ENCODE measurements around the gene CCDC92B. TPM values are rescaled to one million over a fixed set of nuclear protein-coding genes. Genes with fewer than 3 reads are reported as not detected.

CCDC92B gene
- total RNA-seq, 1 donor from 2014 or later, result 0.10 TPM

DNA sequence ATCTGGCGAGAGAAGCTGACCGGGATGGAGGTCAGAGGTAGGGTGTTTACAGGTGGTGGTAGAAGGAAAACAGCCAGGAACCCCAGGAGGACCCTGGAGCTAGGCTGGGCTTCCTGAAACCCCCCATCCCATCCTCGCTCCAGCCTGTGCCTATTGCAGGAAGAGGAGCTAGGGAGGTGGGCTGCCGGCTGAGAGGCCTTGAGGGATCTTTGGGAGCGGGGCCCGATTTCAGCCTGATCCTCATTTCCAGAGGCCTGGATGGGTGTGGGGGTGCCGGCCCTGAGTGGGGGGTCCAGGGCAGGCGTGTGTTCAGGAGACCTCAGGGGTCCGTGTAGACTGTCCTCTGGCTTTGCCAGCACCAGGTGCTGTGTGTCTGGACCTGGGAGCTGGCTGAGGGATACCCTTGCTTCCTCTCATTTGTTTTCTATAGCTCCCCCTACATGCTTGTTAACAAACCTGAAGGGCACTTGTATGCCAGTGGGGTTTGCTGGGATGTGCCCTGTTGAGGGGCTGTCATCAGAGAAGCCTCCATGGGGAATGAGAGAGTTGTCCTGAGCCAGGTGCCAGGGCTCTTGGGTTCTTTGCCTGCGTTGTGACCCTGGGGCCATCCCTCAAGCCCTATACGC lies 27.9 kb upstream of the CCDC92B start:
- no peak for DNase-seq

DNA sequence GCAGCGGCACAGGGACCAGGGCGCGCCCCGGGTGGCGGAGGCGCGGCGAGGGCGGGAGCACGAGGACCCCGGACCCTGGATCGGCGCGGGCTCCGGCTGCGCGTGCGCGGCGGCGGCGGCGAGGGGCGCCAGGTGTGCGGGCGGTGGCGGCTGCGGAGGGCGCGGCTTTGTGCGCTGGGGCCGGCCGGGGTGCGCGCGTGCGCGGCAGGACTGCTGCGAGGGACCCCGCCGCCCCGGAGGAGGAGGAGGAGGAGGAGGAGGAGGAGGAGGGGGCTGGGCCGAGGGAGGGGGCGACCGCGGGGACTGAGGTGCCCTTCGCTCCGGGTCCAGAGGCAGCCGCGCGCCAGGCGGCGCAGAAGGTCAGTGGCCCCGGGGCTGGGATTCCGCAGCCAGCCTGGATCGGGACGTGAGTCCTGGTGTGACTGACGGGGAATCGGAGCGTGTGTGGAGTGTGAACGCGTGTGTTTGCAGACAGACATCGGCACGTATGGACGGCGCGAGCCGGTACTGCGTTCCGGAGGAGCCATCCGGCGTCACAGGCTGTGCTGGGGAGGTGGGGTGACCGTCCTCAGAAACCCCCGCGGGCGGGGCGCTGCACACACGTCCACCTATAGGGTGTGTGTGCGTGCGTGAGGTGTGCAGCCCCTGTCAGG lies 27.3 kb upstream of the CCDC92B start:
- DNase-seq, result no peak

DNA sequence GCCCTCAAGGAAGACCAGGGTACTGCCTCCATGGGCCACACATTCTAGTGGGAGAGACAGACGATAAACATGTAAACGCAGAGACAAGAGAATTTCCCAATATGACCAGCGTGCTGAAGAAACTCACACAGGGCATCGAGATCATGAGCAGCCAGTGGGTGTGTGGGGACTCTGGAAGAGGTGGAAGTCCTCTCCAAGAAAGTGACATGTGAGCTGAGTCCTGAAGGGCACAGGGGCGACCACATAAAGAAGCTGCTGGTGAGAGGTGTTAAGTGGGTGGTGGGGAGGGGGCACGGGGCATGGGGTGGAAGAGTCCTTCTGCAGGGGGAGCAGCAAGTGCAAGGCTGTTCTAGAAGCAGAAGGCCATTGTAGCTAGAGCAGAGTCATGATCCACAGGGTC lies 25.8 kb upstream of the CCDC92B start:
- DNase-seq, result no peak

DNA sequence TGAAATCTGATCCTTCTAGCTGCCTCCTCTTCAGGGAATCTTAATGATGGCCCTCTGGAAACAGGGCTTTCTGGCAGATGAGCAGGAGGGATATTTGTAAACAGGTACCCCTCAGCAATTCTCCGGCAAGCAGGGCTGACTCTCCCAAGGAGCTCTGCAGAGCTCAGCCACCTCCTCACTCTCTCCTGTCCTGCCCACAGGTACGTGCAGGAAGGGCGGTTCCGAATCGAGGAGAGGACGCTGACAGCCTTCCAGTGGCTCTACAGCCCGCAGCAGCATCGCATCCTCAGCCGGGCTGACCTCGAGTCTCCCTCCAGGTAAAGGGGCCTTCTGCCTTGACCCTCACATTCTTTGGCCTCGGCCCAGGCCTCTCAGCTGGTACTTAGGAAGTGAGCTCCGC lies 20.7 kb upstream of the CCDC92B start:
- no peak for DNase-seq

DNA sequence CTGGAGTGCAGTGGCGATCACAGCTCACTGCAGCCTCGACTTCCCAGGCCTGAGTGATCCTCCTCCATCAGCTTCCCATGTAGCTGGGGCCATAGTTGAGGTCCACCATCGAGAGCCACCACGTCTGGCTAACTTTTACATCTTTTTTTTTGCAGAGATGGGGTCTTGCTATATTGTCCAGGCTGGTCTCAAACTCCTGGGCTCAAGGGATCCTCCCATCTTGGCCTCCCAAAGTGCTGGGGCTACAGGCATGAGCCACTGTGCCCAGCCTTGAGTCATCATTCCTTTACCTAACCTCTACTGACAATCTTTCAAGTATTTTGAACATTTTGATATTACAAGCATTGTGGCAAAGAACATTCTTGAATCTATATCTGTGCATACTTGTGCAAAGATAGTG lies 9.4 kb upstream of the CCDC92B start:
- no peak for DNase-seq

DNA sequence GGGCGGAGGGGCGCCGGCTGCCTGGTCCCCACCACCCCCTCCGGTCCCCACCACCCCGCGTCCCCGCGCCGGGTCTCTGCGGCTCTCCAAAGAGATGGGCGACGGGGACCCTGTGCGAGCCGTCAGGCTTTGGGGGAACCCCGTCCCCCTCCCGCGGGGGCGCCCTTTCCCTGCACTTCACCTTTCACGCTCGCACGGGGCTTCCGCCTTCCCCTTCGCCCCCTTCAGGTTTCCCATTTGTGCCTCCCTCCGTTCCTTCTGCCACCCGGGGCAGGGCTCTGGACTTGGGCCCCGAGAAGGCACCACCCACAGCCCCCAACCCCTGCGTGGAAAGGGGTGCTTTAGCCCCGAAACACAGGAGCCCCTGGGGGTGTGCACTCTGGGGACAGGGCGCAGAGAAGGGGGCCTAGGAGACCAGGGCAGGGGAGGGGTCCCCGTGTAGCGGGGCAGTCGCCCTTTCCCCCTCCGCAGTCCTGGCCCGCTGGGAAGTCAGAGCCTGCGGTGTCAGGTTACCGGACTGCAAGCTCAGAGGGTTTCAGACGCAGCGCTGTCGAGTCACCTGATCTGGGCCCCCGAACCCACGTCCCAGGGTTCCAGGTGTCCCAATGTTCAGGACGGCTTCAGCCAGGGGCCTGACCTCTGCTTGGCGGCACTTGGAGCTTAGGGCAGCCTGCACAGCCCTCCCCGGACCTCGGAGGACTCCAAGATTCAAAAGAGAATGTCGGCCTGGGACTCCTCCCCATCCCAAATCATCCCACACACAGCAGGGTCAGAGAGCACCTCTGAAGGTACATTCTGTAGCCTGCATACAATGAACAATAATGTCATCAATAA lies 6.7 kb upstream of the CCDC92B start:
- no peak for DNase-seq

DNA sequence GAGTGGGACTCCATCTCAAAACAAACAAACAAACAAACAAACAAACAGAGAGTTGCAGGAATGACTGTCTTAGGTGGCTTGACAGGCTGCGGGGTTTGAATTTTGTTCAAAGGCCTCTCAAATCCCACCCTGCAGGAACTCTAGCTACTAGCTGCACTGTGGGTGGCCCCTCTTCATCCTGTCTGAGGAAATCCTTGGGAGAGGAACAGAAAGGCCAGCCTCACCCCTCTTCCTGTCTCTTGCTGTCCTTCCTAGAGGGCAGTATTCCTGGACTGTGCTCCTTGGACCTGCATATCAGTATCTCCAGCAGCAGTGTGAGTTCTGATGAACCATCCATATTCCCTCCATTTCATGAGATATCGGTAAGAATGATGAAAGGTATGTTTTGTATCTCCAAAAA lies 2.0 kb upstream of the CCDC92B start:
- no peak for DNase-seq

DNA sequence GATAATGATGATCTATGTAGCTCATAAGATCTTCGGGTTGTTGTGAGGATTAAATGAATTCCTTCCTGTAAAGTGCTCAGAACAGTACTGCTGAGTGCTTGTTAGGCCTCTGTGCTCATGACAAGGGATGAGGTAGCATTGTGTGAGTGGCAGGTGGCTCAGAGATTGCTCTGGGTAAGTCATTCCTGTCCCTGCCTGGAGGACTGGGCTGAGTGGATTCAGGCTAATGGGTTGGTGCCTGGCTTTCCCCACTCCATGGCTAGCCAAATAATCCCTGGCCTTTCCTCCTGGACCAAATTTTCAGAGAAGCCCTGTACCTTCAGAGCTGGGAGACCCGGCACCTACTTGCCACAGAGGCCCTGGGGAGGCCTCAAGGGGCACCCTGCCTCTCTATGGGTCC lies 1.3 kb upstream of the CCDC92B start:
- no peak for DNase-seq

DNA sequence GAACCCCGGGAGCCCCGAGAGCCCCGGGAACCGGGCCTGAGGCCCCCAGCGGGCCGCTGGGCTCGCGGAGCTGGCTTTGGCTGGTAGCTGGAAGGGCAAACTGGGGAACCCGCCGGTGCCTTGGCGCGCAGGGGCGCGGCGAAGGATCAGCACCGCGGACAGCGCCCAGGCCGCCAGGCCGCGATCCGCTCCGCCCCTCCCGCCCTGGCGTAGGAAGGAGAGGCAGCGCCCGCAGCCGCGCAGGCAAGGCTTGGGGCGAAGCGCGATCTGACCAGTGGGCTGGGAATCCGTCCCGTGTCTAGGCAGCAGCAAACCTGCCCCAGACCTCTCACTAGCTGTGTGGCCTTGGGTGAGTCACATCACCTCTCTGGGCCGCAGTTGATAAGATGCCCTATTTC lies 331 bp upstream of the CCDC92B start:
- DNase-seq, result peak; percentile 44

DNA sequence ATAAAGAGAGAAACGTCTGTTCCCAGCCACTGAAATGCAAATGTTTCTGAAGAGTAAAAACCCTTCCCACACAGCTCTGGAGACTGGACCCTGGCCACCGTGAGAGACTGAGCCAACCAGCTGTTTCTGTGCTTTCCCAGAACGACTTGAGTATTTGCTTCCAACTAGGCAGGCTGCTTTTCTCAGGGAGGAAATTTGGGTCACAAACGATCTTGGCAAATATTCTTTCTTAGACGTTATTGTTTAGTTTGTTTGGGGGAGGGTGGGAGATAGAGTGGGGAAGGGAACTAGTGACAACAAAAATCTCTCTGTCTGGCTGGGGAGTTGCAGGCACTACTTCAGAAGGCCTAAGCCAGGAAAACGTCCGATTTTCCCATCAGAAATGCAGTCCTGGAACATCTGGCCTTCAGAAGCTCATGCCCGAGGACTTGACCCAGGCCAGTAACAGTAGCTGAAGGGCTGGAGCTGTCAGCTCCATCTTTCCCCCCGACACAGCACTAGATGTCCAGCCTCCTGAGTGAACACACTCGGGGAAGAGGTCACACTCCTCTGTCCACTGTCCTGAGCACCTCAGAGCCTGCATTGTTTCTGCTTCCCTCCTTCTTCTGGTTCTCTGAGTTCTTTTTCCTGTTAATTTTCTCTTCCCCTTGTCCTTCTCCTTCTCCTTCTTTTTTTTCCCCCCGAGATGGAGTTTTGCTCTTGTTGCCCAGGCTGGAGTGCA lies 4.0 kb downstream of the CCDC92B start:
- DNase-seq, result peak; percentile 31

DNA sequence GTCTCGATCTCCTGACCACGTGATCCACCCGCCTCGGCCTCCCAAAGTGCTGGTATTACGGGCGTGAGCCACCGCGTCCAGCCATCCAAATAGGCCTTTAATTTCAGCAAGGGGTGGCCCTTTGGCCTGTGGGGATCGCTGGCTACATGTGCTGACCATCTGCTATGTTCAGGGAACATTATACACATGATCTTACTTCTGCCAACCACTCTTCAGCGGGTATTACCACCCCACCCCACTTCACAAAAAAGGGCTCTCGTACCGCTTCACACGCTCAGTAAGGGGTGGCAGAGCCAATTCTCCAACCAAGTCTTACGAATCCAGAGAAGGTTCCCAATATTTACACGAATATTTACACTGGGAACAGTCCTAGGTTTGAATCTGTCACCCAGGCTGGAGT lies 11.8 kb downstream of the CCDC92B start:
- DNase-seq, result no peak

DNA sequence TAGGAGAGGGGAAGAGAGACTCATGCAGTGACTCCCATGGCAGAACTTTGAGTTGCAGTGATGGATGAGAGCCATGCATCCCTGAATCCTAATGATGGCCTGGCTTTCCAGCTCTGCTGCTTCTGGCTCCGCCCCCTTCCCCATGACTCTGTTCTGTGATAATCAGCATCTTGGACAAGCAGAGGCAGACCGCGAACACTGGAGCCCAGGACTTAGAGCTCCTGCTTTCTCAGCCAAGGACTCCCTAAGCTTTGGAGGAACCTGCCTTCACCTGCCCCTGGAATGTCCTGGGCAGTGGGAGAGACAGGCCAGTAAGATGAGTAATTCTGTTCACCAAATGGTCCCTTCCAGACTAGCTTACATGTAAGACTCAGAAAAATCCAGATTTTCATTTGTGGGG lies 12.5 kb downstream of the CCDC92B start:
- DNase-seq, result no peak

DNA sequence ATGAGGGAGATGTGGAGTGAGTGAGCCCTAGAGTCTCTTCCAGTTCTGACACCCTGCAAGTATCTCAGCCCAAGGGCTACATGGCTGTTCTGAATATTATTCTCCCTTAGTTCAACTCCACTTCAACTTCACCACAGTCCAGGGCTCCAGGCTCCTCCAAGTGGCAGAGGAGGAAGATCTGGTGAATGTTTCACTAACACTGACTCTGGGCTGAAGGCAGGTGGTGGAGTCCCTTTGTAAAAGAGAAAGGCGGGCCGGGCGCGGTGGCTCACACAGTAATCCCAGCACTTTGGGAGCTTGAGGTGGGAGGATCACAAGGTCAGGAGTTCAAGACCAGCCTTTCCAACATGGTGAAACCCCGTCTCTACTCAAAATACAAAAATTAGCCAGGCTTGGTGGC lies 13.6 kb downstream of the CCDC92B start:
- no peak for DNase-seq

DNA sequence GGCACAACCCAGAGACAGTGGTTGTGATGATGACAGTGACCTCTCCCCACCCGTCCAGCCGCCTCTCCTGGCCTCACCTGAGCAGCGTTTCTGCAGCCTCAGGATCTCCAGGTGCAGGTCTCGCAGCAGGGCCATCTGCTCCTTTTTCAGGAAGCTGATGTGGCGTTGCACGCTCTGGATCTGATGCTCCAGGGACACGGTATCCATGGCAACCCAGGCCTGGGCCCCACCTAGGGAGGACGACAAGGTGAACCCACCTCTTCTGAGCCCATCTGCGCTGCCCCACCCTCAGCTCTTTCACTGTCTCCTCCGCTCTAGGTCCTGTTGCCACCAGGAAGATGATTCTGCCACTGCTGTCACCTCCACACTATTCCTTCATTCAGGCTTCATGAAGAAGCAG lies 14.5 kb downstream of the CCDC92B start:
- no peak for DNase-seq

DNA sequence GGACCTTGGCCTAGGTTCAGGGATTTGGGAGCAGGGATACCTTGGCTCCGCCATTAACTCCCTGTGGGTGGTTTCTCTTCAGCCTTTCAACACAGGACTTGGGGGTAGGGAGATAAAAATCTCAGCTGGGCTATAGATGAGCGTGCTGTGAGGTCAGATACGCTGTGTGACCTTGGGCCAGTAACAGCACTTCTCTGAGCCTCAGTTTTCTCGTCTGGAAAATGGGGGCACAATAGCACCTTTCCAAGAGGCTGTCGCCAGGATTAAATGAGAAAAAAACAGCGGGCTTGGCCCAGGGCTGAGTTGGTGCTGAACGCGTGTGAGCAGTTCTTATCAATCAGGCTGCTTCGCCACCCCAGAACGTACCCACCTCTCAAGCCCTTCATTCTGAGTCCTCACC lies 17.6 kb downstream of the CCDC92B start:
- no peak for DNase-seq

DNA sequence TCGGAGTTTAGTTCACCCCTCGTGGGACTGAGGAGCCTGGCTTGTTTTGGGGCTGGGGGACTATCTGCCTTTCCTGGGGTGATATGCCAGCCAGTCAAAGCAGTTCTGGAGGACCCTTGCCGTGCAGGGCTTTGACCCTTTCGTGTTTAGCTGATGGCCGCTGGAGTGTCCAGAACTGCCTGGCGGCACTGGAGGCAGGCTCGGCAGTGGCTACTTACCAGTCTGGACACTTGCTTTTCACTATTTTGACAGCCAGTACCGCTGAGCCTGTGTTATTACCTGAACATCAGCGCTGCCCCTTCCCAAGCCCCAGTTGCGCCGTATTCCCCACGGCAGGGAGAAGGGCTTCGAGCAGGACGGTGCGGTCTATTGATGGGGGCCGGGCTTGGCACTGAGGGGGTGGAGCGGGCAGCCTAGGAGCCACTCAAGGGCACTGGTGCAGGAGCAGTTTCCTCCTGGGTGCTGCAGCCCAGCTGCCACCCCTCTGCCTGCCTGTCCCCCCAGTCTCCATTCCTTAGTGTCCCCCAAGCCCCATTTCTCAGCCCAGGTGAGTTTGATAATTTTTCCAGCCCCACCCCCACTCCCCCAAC lies 18.6 kb downstream of the CCDC92B start:
- DNase-seq, result no peak

DNA sequence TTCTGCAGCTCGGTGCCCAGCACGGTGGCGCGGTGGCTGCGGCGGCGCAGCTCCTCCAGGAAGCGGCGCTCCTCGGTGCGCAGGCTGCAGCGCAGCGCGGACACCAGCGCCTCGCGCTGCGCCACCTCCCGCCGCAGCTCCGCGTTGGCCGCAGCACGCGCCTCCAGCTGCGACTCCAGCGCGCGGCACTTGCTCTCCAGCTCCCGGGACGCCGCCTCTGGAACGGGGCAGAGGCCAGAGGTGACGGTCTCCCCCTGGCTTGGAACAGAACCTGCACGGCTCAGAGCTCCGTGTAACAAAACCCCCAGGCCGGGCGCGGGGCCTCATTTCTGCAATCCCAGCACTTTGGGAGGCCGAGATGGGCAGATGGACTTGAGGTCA lies 24.7 kb downstream of the CCDC92B start:
- no peak for DNase-seq

DNA sequence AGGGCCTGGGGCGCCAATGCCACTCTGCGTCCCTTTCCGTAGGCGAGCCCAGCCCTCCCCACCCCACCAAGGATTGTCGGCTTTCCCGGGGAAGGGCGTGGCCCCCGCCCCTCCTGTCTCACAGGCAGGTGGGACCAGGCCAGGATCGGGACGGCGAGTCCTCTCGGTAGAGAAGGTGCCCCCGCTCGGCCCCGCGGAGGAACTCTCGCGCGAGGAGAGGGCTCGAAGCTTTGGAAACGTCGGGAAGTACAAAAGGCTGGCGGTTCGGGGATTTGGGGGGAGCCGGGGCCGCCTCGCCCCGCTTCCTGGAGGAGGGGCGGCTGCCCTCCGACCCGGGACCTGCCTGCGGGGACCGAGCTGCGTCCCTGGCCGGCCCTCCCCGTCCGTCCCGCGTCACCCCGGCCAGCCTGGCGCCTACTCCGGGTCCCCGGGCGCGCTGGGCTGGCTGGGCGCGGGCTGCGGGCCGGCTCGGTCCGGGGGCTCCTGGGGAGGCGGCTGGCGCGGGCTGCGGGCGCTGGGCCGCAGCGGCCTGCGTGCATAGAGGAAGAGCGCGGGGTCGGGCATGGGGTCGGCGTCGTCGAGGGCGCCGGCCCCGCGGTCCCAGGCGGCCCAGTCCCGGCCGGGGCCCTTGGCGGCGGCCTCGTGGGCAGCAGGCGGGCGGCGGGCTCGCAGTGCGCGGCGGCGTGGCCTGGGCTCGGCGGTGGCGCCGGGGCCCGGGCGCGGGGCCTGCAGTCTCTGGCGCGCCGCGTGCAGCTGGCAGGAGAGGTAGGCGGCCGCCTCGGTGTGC lies 25.3 kb downstream of the CCDC92B start:
- DNase-seq, result peak; percentile 16

DNA sequence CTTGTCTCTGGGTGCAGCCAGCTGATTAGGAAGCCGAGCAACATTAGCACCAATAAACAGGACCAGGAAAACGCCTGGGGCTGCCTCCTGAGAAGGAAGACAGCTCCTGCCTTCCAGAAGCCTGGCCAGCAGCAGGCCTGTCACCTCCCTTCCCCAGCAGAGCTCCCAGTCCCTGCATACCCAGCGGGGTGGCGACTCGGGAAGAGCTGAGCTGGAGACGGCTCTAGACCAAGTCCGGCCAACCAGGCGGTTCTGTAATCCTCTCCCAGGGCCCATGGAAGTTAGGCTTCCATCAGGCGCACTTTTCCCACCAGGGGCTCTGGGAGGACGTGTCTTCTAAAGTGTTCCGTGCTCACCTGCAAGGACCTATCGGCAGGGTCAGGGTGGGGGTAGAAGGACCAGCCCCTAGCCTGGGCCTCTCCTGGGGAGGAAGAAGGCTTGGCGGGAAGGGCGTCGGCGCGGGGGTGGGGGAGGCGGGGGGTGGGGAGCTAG lies 25.9 kb downstream of the CCDC92B start:
- DNase-seq, result no peak

DNA sequence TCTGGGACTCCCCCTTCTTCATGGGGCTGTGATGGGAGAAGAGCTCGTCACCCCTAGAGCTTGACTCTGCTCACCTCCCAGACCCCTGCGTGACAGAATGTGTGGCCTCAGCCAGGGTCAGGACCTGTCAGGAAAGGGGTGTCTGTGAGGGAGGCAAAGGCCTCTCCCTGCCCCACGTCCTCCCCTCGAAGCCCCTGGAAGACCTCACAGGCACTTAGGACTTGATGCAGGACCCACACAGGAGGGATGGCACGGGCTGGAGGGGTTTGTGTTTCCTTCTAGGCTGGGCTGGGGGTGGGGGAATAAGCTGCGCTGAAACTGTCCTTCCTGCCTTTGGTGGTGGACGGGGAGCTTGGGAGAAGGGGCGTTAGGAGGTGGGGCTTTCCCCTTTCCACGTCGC lies 26.8 kb downstream of the CCDC92B start:
- DNase-seq, result no peak

DNA sequence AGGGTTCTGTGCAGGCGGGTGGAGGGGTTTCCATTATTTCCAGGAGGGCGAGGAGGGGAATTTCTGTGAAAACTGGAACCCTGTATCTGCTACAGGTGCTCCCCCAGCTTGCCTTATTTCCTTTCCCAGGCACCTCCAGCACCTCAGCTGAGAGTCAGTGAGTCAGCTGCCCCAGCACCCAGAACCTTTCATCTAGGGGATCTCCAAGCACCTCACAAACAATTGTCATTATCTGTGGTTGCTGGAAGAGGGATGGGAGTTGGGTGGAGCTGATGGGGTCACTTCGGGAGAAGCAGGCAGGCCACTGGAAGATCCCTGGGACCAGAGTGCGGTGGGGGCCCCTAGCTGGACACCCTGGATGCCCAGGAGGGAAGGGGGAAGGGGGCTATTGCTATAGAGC lies 27.8 kb downstream of the CCDC92B start:
- no peak for DNase-seq

DNA sequence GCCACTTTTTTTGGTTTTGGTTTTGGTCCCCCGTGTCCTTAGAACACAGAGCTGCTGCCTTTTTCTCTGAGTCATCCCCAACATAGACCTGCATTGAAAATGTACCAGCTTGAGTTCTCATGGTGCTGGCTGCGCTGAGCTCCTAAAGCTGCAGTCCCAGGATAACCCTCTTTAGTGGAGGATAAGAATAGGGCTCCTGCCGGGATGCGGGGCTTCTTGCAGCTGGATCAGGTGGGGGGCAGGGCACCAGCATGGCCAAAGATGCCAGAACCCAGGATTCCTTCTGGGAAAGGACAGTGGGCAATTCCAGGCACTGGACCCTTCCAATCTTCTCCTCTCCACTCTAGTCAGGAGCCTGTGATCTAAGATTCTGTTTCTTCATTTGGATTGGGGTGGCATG lies 29.6 kb downstream of the CCDC92B start:
- DNase-seq, result no peak

All from skin of body (tissue), 2 donors.